Caco-2 (cell line): ENCODE data around the gene PRPSAP1. TPM values are rescaled to one million over a fixed set of nuclear protein-coding genes. Genes with fewer than 3 reads are reported as not detected.
A peak's percentile ranks its signal among the peaks of the same experiment; 100 is the strongest.

Experiments
- BruUV-seq: library from RNA; stranded (reverse); fragments of 400-500 nt; replicated peaks from 2 replicates; lab custom pipeline; 2021; lab: Mats Ljungman, UMichigan
- CTCF ChIA-PET: fragments of 300-600 bp; sonication (Branson Sonifier 250); formaldehyde crosslinking; loops from one replicate; lab custom pipeline; 2022; ENCODE audit warnings: antibody characterized with exemption; lab: Charles Lee
- POLR2A ChIA-PET: fragments of 300-600 bp; sonication (Branson Sonifier 250); formaldehyde crosslinking; loops from one replicate; lab custom pipeline; 2022; ENCODE audit warnings: antibody characterized with exemption; lab: Charles Lee
- DNase-seq, 2 experiments: peaks; one replicate each; pipeline versions ENCODE4 v3.0.0 to v3.0.0-alpha.2; 2020 to 2022
- H3K27me3 ChIP-seq: replicated peaks from 2 replicates; pipeline ENCODE4 v1.6.0; 2011; ENCODE audit warnings: low read length; ENCODE audit not compliant: control insufficient read depth, insufficient read depth
- H3K36me3 ChIP-seq: 2 replicates; pipeline ENCODE4 v1.5.1; 2011; ENCODE audit warnings: low read length; ENCODE audit not compliant: control insufficient read depth, insufficient read depth
- H3K4me1 ChIP-seq: fragments of 250-450 bp; sonication (Bioruptor Pico); 2 replicates; pipeline ENCODE4 v1.5.1; 2020; ENCODE audit warnings: mild to moderate bottlenecking
- H3K4me3 ChIP-seq: 2 replicates; pipeline ENCODE4 v1.5.1; 2011; ENCODE audit warnings: low read depth, mild to moderate bottlenecking, control low read depth, low read length
- H3K9me3 ChIP-seq: fragments of 250-450 bp; sonication (Bioruptor Pico); 2 replicates; pipeline ENCODE4 v1.5.1; 2020; ENCODE audit warnings: mild to moderate bottlenecking, moderate library complexity
- H3K27ac Mint-ChIP-seq: one replicate; pipeline ENCODE4 v1.8.0; 2022; ENCODE audit warnings: mixed read lengths; ENCODE audit not compliant: unreplicated experiment
- H3K27me3 Mint-ChIP-seq: one replicate; pipeline ENCODE4 v1.8.0; 2022; ENCODE audit warnings: mixed read lengths; ENCODE audit not compliant: insufficient read depth, unreplicated experiment
- H3K36me3 Mint-ChIP-seq: one replicate; pipeline ENCODE4 v1.8.0; 2022; ENCODE audit warnings: mild to moderate bottlenecking, mixed read lengths; ENCODE audit not compliant: insufficient read depth, unreplicated experiment
- H3K4me1 Mint-ChIP-seq: one replicate; pipeline ENCODE4 v1.8.0; 2022; ENCODE audit warnings: low read depth, mixed read lengths; ENCODE audit not compliant: unreplicated experiment
- H3K4me3 Mint-ChIP-seq: one replicate; pipeline ENCODE4 v1.8.0; 2022; ENCODE audit warnings: mild to moderate bottlenecking, moderate library complexity, mixed read lengths; ENCODE audit not compliant: unreplicated experiment
- H3K9me3 Mint-ChIP-seq: one replicate; pipeline ENCODE4 v1.8.0; 2022; ENCODE audit warnings: mixed read lengths; ENCODE audit not compliant: unreplicated experiment
- intact Hi-C: fragments of 100-400 bp; cut with micrococcal nuclease; formaldehyde crosslinking; loops from one replicate; pipeline ENCODE4 v1.10.0; 2022; ENCODE audit not compliant: unreplicated experiment
- total RNA-seq: library from RNA; stranded (reverse); gene quantifications from 2 replicates; pipeline ENCODE4 v1.2.3, GENCODE V29; 2022
- TF ChIP-seq, protein P1 (sequence below), 2 experiments: fragments of 200-600 bp in 1 of 2; IDR thresholded peaks; 1 replicate in 1 of 2; 2 replicates in 1 of 2; pipeline versions ENCODE4 v1.5.1 to v1.8.0; 2011 to 2022; ENCODE audit warnings: antibody characterized with exemption in 1 of 2, control low read depth in 1 of 2, inconsistent platforms in 1 of 2, low read depth in 1 of 2, low read length in 1 of 2, mild to moderate bottlenecking in 1 of 2, moderate library complexity in 1 of 2; ENCODE audit not compliant: insufficient read depth in 1 of 2, severe bottlenecking in 1 of 2, unreplicated experiment in 1 of 2

The PRPSAP1 gene
- total RNA-seq, 1 experiment from 2014 or later = 87.6 TPM

DNA sequence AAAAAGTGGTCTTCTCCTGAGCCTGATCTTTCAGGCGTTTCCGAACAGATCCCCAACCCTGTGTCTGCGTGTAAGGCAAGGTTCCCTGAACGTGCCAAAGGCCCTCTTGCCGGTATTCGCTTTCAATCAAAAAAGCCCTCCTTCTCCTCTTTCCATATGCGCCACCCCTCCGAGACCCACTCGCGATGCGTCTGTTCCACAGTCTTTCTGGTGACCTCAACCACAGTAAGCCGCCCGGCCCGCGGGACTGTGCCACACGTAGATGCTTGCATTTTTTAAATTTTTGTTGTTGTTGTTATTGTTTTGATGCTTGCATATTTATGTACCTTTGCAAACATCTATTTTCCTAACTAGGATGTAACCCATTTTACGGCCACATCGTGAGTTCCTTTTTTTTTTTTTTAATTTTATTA, 607 bp upstream of the PRPSAP1 start:
- peaks cover 15% of the 10 kb centered on the region for H3K4me1 ChIP-seq
- no peaks in the 10 kb centered on the region for H3K9me3 Mint-ChIP-seq
- POLR2A ChIA-PET = interaction anchor here (0.5 to 1.8 kb wide), 4 partner anchors 25 to 413 kb away, joined by 4 to 10 read pairs (median 5); partner anchors contain the start of gene FBF1
- peak overlapping the region; percentile 97 for H3K27ac Mint-ChIP-seq
- DNase-seq = no peak
- intact Hi-C loops = no loop called here
- H3K36me3 Mint-ChIP-seq = peaks cover 6% of the 10 kb centered on the region
- CTCF ChIA-PET = interaction anchor here (0.7 to 3.2 kb wide), 7 partner anchors 11 to 574 kb away, joined by 3 to 22 read pairs (median 6); partner anchors contain the start of gene SPHK1
- no TSS peak for BruUV-seq
- H3K36me3 ChIP-seq = no peaks in the 10 kb centered on the region
- H3K4me1 Mint-ChIP-seq = peaks cover 10% of the 10 kb centered on the region
- peak overlapping the region; percentile 83 for H3K4me3 ChIP-seq
- peak overlapping the region; percentile 94 for H3K4me3 Mint-ChIP-seq
- TF ChIP-seq, protein P1, sequence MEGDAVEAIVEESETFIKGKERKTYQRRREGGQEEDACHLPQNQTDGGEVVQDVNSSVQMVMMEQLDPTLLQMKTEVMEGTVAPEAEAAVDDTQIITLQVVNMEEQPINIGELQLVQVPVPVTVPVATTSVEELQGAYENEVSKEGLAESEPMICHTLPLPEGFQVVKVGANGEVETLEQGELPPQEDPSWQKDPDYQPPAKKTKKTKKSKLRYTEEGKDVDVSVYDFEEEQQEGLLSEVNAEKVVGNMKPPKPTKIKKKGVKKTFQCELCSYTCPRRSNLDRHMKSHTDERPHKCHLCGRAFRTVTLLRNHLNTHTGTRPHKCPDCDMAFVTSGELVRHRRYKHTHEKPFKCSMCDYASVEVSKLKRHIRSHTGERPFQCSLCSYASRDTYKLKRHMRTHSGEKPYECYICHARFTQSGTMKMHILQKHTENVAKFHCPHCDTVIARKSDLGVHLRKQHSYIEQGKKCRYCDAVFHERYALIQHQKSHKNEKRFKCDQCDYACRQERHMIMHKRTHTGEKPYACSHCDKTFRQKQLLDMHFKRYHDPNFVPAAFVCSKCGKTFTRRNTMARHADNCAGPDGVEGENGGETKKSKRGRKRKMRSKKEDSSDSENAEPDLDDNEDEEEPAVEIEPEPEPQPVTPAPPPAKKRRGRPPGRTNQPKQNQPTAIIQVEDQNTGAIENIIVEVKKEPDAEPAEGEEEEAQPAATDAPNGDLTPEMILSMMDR (IDR thresholded peaks at IDR 0.05; ENCODE audit: insufficient read depth in 1 of 2, low read depth in 1 of 2, low read length in 1 of 2, severe bottlenecking in 1 of 2, unreplicated experiment in 1 of 2) = no peak
- H3K27me3 ChIP-seq = no peaks in the 10 kb centered on the region
- peaks cover 3% of the 10 kb centered on the region; the same call in 1 of the 2 replicates for H3K9me3 ChIP-seq
- H3K27me3 Mint-ChIP-seq = no peaks in the 10 kb centered on the region

DNA sequence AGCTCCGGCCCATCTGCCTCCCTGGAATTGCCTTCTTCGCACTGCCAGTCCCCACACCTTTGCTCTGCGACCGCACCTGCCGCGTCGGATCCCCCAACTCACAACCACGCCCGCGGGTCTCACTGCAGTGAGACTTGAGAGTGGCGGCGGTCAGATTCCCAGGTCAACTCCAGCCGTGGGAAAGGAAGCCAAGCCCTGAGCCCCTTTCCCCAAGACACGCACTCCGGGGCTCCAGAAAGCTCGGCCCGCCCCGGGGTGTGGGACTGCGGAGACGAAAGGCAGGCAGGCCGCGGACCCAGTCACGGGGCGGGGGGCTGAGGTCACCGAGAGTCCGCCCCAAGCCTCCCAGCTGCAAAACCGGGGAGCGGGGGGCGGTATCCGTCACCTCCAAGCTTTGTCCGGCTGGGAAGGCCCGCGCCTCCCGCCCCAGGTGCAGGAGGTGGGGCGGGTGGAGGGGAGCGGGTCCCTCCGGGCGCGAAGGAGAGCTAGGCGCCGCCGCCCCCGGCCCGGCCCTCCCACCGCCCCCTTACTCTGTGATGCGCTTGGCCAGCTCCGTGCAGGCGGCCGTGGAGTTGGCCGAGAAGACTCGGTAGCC, 615 bp downstream of the PRPSAP1 start:
- intact Hi-C loops = loop anchor here (1.0 to 2.0 kb wide), 2 partner anchors 12 to 30 kb away; no protein-coding TSS in a partner anchor
- H3K27me3 Mint-ChIP-seq = no peaks in the 10 kb centered on the region

GRCh38 chr17:76351526-76352071, 2.1 kb downstream of the PRPSAP1 start:
- DNase-seq = no peak
- no TSS peak for BruUV-seq
- ChIA-PET POLR2A (interaction anchor here (0.6 to 0.7 kb wide), 2 partner anchors 57 to 95 kb away, joined by 3 to 5 read pairs; no protein-coding TSS in a partner anchor), CTCF (interaction anchor here (1.0 to 3.2 kb wide), 3 partner anchors 34 to 72 kb away, joined by 3 to 22 read pairs (median 5); partner anchors contain the start of gene SPHK1)
- no peaks in the 10 kb centered on the region for H3K27me3 Mint-ChIP-seq
- Histone ChIP-seq H3K36me3 (peaks cover 1% of the 10 kb centered on the region), H3K9me3 (peaks cover 3% of the 10 kb centered on the region; the same call in 1 of the 2 replicates), H3K27me3 (no peaks in the 10 kb centered on the region), H3K4me1 (peaks cover 15% of the 10 kb centered on the region), H3K4me3 (no peak overlapping the region)
- H3K4me3 Mint-ChIP-seq = peak overlapping the region; percentile 94
- H3K9me3 Mint-ChIP-seq = no peaks in the 10 kb centered on the region
- TF ChIP-seq, protein P1 (IDR thresholded peaks at IDR 0.05; ENCODE audit: insufficient read depth in 1 of 2, low read depth in 1 of 2, low read length in 1 of 2, severe bottlenecking in 1 of 2, unreplicated experiment in 1 of 2) = no peak
- H3K4me1 Mint-ChIP-seq = peaks cover 10% of the 10 kb centered on the region
- H3K36me3 Mint-ChIP-seq = peaks cover 20% of the 10 kb centered on the region
- H3K27ac Mint-ChIP-seq = peak overlapping the region; percentile 69
- intact Hi-C loops = loop anchor here (2.0 kb wide), 1 partner anchor 31 kb away; no protein-coding TSS in a partner anchor

More for the DNA sequence above, 615 bp downstream of the PRPSAP1 start:
- H3K9me3 Mint-ChIP-seq = no peaks in the 10 kb centered on the region
- TF ChIP-seq, protein P1 (IDR thresholded peaks at IDR 0.05; ENCODE audit: insufficient read depth in 1 of 2, low read depth in 1 of 2, low read length in 1 of 2, severe bottlenecking in 1 of 2, unreplicated experiment in 1 of 2) = no peak
- Histone ChIP-seq H3K4me1 (peaks cover 15% of the 10 kb centered on the region), H3K9me3 (peaks cover 3% of the 10 kb centered on the region; the same call in 1 of the 2 replicates), H3K27me3 (no peaks in the 10 kb centered on the region), H3K4me3 (peak overlapping the region; percentile 83), H3K36me3 (no peaks in the 10 kb centered on the region)
- peak in 1 of 2 experiments; percentile 52 for DNase-seq
- no TSS peak for BruUV-seq
- peaks cover 6% of the 10 kb centered on the region for H3K36me3 Mint-ChIP-seq
- peak overlapping the region; percentile 90 for H3K27ac Mint-ChIP-seq
- H3K4me1 Mint-ChIP-seq = peaks cover 10% of the 10 kb centered on the region
- H3K4me3 Mint-ChIP-seq = peak overlapping the region; percentile 94
- POLR2A ChIA-PET = interaction anchor here (0.8 to 1.8 kb wide), 6 partner anchors 18 to 573 kb away, joined by 3 to 7 read pairs (median 4); partner anchors contain the start of genes FBF1 and SRP68
- CTCF ChIA-PET = interaction anchor here (0.6 to 3.2 kb wide), 11 partner anchors 12 to 373 kb away, joined by 3 to 22 read pairs (median 4); partner anchors contain the start of gene SPHK1
